K562 (cell line): ENCODE data around the gene LACTB. TPM values are rescaled to one million over a fixed set of nuclear protein-coding genes. Genes with fewer than 3 reads are reported as not detected.

Experiments
- ATAC-seq: fragments of 200-7000 bp; cut with Tn5 transposase; 3 replicates; pipeline ENCODE4 v1.9.1; 2020; ENCODE audit warnings: moderate library complexity
- BruUV-seq: library from RNA; stranded (reverse); fragments of 400-500 nt; replicated peaks from 2 replicates; lab custom pipeline; 2021; lab: Mats Ljungman, UMichigan
- CTCF ChIA-PET: fragments of 300-600 bp; formaldehyde crosslinking; extraction: SDS; loops from one replicate; lab custom pipeline; 2021; ENCODE audit warnings: low intra/inter-chr PET ratio; lab: Yijun Ruan, JAX
- POLR2A ChIA-PET: fragments of 300-600, 350-650 bp; sonication (Branson Sonifier 250); formaldehyde crosslinking; extraction: SDS; loops from one replicate; lab custom pipeline; 2021; ENCODE audit warnings: antibody characterized with exemption, inconsistent platforms; lab: Yijun Ruan, JAX
- DNase-seq, 4 experiments: peaks; one replicate each; pipeline versions ENCODE4 v3.0.0 to v3.0.0-alpha.2; 2011 to 2018; ENCODE audit warnings: low spot score in 3 of 4, mixed read lengths in 3 of 4; ENCODE audit errors: extremely low read depth in 1 of 4
- FAIRE-seq: peaks from 2 replicates; lab custom pipeline; 2011; peaks lifted over from hg19 to GRCh38; lab: Jason Lieb, UNC
- H2AFZ ChIP-seq: 2 replicates; pipeline ENCODE4 v1.6.0; 2011; ENCODE audit warnings: low read depth, low read length, control low read depth, inconsistent platforms
- H3K27ac ChIP-seq: fragments of 200-600 bp; 3 replicates; pipeline ENCODE4 v1.8.0; 2011; ENCODE audit warnings: low read depth, mild to moderate bottlenecking, control low read depth, inconsistent platforms, low read length, moderate library complexity, mixed read lengths; ENCODE audit errors: extremely low read depth
- H3K27me3 ChIP-seq, 2 experiments: fragments of 300-600 bp in 1 of 2; 2 replicates in 1 of 2; 3 replicates in 1 of 2; pipeline versions ENCODE4 v1.6.0 to v1.8.0; 2011; ENCODE audit warnings: inconsistent platforms in 2 of 2, low read length in 2 of 2, mild to moderate bottlenecking in 1 of 2, mixed read lengths in 1 of 2, moderate library complexity in 1 of 2; ENCODE audit not compliant: control insufficient read depth in 2 of 2, insufficient read depth in 2 of 2
- H3K36me3 ChIP-seq: fragments of 300-600 bp; 3 replicates; pipeline ENCODE4 v1.8.0; 2011; ENCODE audit warnings: mild to moderate bottlenecking, low read length, inconsistent platforms; ENCODE audit not compliant: control insufficient read depth, insufficient read depth
- H3K4me1 ChIP-seq, 2 experiments: fragments of 200-600 bp in 1 of 2; replicated peaks in 1 of 2; 2 replicates in 1 of 2; 3 replicates in 1 of 2; pipeline versions ENCODE4 v1.5.1 to v1.8.0; 2011; ENCODE audit warnings: inconsistent platforms in 2 of 2, low read length in 2 of 2, mild to moderate bottlenecking in 1 of 2, mixed read lengths in 1 of 2, moderate library complexity in 1 of 2; ENCODE audit not compliant: control insufficient read depth in 2 of 2, insufficient read depth in 2 of 2
- H3K4me2 ChIP-seq: 2 replicates; pipeline ENCODE4 v1.6.1; 2011; ENCODE audit warnings: low read length, control low read depth, inconsistent platforms, mixed read lengths; ENCODE audit not compliant: insufficient read depth
- H3K4me3 ChIP-seq: fragments of 200-600 bp; sonication (generic), shearing (Covaris generic); 2 replicates; pipeline ENCODE4 v1.5.1; 2016; ENCODE audit warnings: control low read depth, inconsistent platforms
- H3K79me2 ChIP-seq: fragments of 200-600 bp; 3 replicates; pipeline ENCODE4 v1.8.0; 2011; ENCODE audit warnings: low read length, inconsistent platforms; ENCODE audit not compliant: control insufficient read depth, insufficient read depth
- H3K9ac ChIP-seq, 2 experiments: 2 replicates each; pipeline versions ENCODE4 v1.6.0 to v1.6.1; 2011; ENCODE audit warnings: low read depth in 2 of 2, low read length in 2 of 2, control low read depth in 1 of 2, inconsistent platforms in 1 of 2, mild to moderate bottlenecking in 1 of 2, mixed read lengths in 1 of 2; ENCODE audit not compliant: insufficient read depth in 1 of 2
- H3K9me1 ChIP-seq: one replicate; pipeline ENCODE4 v1.6.0; 2011; ENCODE audit warnings: inconsistent platforms, mild to moderate bottlenecking, low read length, moderate library complexity; ENCODE audit not compliant: control insufficient read depth, insufficient read depth
- H3K9me3 ChIP-seq: replicated peaks from 2 replicates; pipeline ENCODE4 v1.5.1; 2011; ENCODE audit warnings: low read depth, low read length, inconsistent platforms; ENCODE audit not compliant: control insufficient read depth, insufficient read depth
- H4K20me1 ChIP-seq: replicated peaks from 2 replicates; pipeline ENCODE4 v1.6.1; 2011; ENCODE audit warnings: low read length, inconsistent platforms, mixed read lengths; ENCODE audit not compliant: control insufficient read depth, insufficient read depth
- CEBPG ChIP-seq, 3 experiments: fragments of 200-800 bp in 1 of 3; sonication (Bioruptor generic) in 1 of 3; sonication (generic) in 1 of 3; formaldehyde crosslinking in 1 of 3; IDR thresholded peaks in 2 of 3; conservative IDR thresholded peaks in 1 of 3; 2 replicates each; pipeline versions ENCODE4 v1.6.1 to v1.8.0; 2016 to 2022; ENCODE audit warnings: missing compliant biosample characterization in 2 of 3, missing genetic modification characterization in 2 of 3, mild to moderate bottlenecking in 1 of 3, missing genetic modification reagents in 1 of 3
- CTBP1 ChIP-seq: fragments of 450-650 bp; IDR thresholded peaks from 2 replicates; pipeline ENCODE4 v1.6.1; 2016; ENCODE audit warnings: borderline replicate concordance
- HMBOX1 ChIP-seq: sonication (generic); IDR thresholded peaks from 2 replicates; pipeline ENCODE4 v1.6.1; 2016
- HNRNPL ChIP-seq: fragments of 200-400 bp; formaldehyde crosslinking; IDR thresholded peaks from 2 replicates; pipeline ENCODE4 v1.6.1; 2017; ENCODE audit warnings: low read depth, mild to moderate bottlenecking, low read length
- POLR2H ChIP-seq: IDR thresholded peaks from 2 replicates; pipeline ENCODE4 v1.6.1; 2016; ENCODE audit warnings: missing genetic modification characterization, low read depth, mild to moderate bottlenecking, control low read depth, missing compliant biosample characterization, moderate library complexity
- PRDM10 ChIP-seq: fragments of 450-650 bp; IDR thresholded peaks from 2 replicates; pipeline ENCODE4 v1.6.1; 2018; ENCODE audit not compliant: partially characterized antibody
- RBFOX2 ChIP-seq: fragments of 200-400 bp; formaldehyde crosslinking; IDR thresholded peaks from 2 replicates; pipeline ENCODE4 v1.6.1; 2017; ENCODE audit warnings: low read depth, mild to moderate bottlenecking, low read length, moderate library complexity
- WGBS: fragments of 100-300 bp; shearing (Covaris generic); methylation state at CpG from one replicate; pipeline ENCODE4 v1.1.6; 2016; ENCODE audit warnings: low coverage, mixed read lengths; ENCODE audit not compliant: insufficient coverage; ENCODE audit errors: missing lambda C conversion rate; 5-methylcytosine and 5-hydroxymethylcytosine counted together
- in situ Hi-C: fragments of 300-500 bp; cut with MboI; formaldehyde crosslinking; loops from 4 replicates; pipeline ENCODE4 v1.15.0; 2018; ENCODE audit warnings: inconsistent platforms, mixed read lengths
- intact Hi-C: fragments of 100-400 bp; cut with micrococcal nuclease; formaldehyde crosslinking; loops from 2 replicates; pipeline ENCODE4 v1.14.2; 2022
- polyA plus RNA-seq, 8 experiments: library from polyadenylated mRNA; depleted of rRNA in 4 of 8; stranded (reverse) in 5 of 8; unstranded in 3 of 8; fragments of >200 nt; fragmentation: Nextera tagmentation in 2 of 8; fragmentation: Illumina TruSeq in 1 of 8; extraction: Ambion mirVana in 2 of 8; extraction: Trizol in 1 of 8; gene quantifications; 2 replicates each; pipeline versions ENCODE4 v1.2.1 to v1.2.3, GENCODE V29; 2011 to 2014; ENCODE audit warnings: inconsistent platforms in 1 of 8, missing spikeins in 1 of 8
- total RNA-seq, 7 experiments: library from RNA; depleted of rRNA in 6 of 7; stranded (reverse); fragments of >200 nt in 6 of 7; fragmentation: Illumina TruSeq in 2 of 7; extraction: Trizol in 2 of 7; gene quantifications; 2 replicates each; pipeline versions ENCODE4 v1.2.1 to v1.2.3, GENCODE V29; 2011 to 2021; ENCODE audit warnings: low replicate concordance in 1 of 7
- TF ChIP-seq, protein P1 (sequence below): fragments of 200-800 bp; sonication (Bioruptor generic); IDR thresholded peaks from 2 replicates; pipeline ENCODE4 v1.6.1; 2017; ENCODE audit warnings: missing genetic modification characterization, missing compliant biosample characterization

Gene LACTB
- total and polyA plus RNA-seq, 9 of the 15 experiments (the other 6 are each of a cell fraction or from before 2014, with no cell fraction given), result 3.1 to 15.5 (median 9.8) TPM

- Histone ChIP-seq H3K27me3 (no peaks in the 10 kb centered on the region), H3K4me3 (peak overlapping the region; percentile 87), H3K36me3 (peaks cover 2% of the 10 kb centered on the region; the same call in 2 of the 3 replicates), H3K9me3 (no peaks in the 10 kb centered on the region), H3K27ac (peak overlapping the region; percentile 80; the same call in 2 of the 3 replicates), H4K20me1 (peaks cover 5% of the 10 kb centered on the region; the same call in 1 of the 2 replicates), H3K4me1 (peaks cover 14 to 52% of the 10 kb centered on the region in 2 experiments), H3K9me1 (no peaks in the 10 kb centered on the region), H3K9ac (peak overlapping the region in 1 of 2 experiments; percentile 87; a peak in 2 of 4 replicates), H3K4me2 (peak overlapping the region; percentile 99), H2AFZ (no peak overlapping the region), H3K79me2 (peaks cover 66% of the 10 kb centered on the region)
- FAIRE-seq (no peak), ATAC-seq (no peak), DNase-seq (no peak)
- no TSS peak for BruUV-seq
- ChIA-PET CTCF (no interaction called here), POLR2A (interaction anchor here (0.6 to 4.7 kb wide), 15 partner anchors 9 to 319 kb away, joined by 3 to 36 read pairs (median 4); no protein-coding TSS in a partner anchor)
- in situ Hi-C loops (no loop called here), intact Hi-C loops (loop anchor here (5.0 kb wide), 2 partner anchors 34 to 86 kb away; partner anchors contain the start of genes APH1B and RPS27L)
- 12% methylated on average over 3 of the region's 3 CpGs for WGBS
- TF ChIP-seq, protein P1, sequence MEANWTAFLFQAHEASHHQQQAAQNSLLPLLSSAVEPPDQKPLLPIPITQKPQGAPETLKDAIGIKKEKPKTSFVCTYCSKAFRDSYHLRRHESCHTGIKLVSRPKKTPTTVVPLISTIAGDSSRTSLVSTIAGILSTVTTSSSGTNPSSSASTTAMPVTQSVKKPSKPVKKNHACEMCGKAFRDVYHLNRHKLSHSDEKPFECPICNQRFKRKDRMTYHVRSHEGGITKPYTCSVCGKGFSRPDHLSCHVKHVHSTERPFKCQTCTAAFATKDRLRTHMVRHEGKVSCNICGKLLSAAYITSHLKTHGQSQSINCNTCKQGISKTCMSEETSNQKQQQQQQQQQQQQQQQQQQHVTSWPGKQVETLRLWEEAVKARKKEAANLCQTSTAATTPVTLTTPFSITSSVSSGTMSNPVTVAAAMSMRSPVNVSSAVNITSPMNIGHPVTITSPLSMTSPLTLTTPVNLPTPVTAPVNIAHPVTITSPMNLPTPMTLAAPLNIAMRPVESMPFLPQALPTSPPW (CRISPR knock-in tag), result no peak
- TF ChIP-seq CTBP1 (no peak), CEBPG (CRISPR knock-in tag; IDR thresholded peaks at IDR 0.05) (no peak), CEBPG (tag; conservative IDR thresholded peaks at IDR 0.05 in 1 of 2, IDR thresholded peaks at IDR 0.05 in 1 of 2) (0 out of 4 replicates have a peak, but pooled peaks of 1 of the 2 experiments have one; percentile 9), POLR2H (tag) (peak; percentile 49; the same call in 1 of the 2 replicates), PRDM10 (no peak), HMBOX1 (0 out of 2 replicates have a peak, but pooled peaks have one; percentile 4), RBFOX2 (peak; percentile 40; the same call in 1 of the 2 replicates), HNRNPL (no peak)
Observed at GRCh38 chr15:63190769-63191649, 69.3 kb downstream of the LACTB start.
